Activated B cell treated with CpG ODN at 0.5 μM for 24 hours (primary cell): ENCODE data around the gene HOXD13. TPM values are rescaled to one million over a fixed set of nuclear protein-coding genes. Genes with fewer than 3 reads are reported as not detected.

Source experiments
- ATAC-seq: fragments of 200-7000 bp; cut with Tn5 transposase; one replicate; pipeline ENCODE4 v1.10.0; 2021; ENCODE audit warnings: low read depth, mild to moderate bottlenecking, moderate library complexity
- CTCF ChIA-PET: fragments of 350-600 bp; sonication (Branson Sonifier 250); formaldehyde crosslinking; loops from one replicate; lab custom pipeline; 2021; ENCODE audit warnings: antibody characterized with exemption; lab: Charles Lee
- POLR2A ChIA-PET: fragments of 350-600 bp; sonication (Branson Sonifier 250); formaldehyde crosslinking; loops from one replicate; lab custom pipeline; 2021; ENCODE audit warnings: antibody characterized with exemption; lab: Charles Lee
- DNase-seq: peaks from one replicate; pipeline ENCODE4 v3.0.0; 2022
- H3K27ac Mint-ChIP-seq: one replicate; pipeline ENCODE4 v1.8.0; 2020; ENCODE audit warnings: mixed read lengths
- H3K27me3 Mint-ChIP-seq: one replicate; pipeline ENCODE4 v1.8.0; 2021; ENCODE audit warnings: mixed read lengths
- H3K36me3 Mint-ChIP-seq: one replicate; pipeline ENCODE4 v1.8.0; 2021; ENCODE audit warnings: low read depth, mixed read lengths
- H3K4me1 Mint-ChIP-seq: one replicate; pipeline ENCODE4 v1.8.0; 2021; ENCODE audit warnings: mixed read lengths
- H3K4me3 Mint-ChIP-seq: one replicate; pipeline ENCODE4 v1.8.0; 2020; ENCODE audit warnings: mild to moderate bottlenecking, mixed read lengths
- H3K9me3 Mint-ChIP-seq: one replicate; pipeline ENCODE4 v1.8.0; 2020; ENCODE audit warnings: mixed read lengths
- intact Hi-C: fragments of 100-400 bp; cut with micrococcal nuclease; formaldehyde crosslinking; loops from one replicate; pipeline ENCODE4 v1.15.1; 2024
- total RNA-seq: library from RNA; stranded (reverse); gene quantifications from 2 replicates; pipeline ENCODE4 v1.2.3, GENCODE V29; 2022
- TF ChIP-seq, protein P1 (sequence below): fragments of 200-600 bp; IDR thresholded peaks from one replicate; pipeline ENCODE4 v1.8.0; 2022; ENCODE audit warnings: antibody characterized with exemption, mild to moderate bottlenecking

Gene HOXD13
- total RNA-seq, 1 donor from 2014 or later: not detected

DNA sequence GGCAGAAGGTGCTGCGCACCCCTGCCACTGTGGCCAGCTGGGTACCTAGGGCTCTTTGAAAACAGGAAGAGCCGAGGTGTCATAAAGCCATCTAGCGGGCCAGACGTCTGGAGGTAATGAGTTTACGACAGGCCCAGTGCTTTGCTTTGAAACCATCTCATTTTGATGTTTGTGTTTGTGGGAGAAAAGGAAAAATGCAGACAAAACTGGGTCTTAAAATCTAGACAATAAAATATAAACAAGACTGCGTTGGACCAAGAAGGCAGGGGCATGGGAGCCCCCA lies 33.2 kb downstream of the HOXD13 start:
- intact Hi-C loops: loop anchor here (2.0 to 5.0 kb wide), 2 partner anchors 37 to 1292 kb away; no protein-coding TSS in a partner anchor
- Mint-ChIP-seq H3K4me1 (peaks cover 24% of the 10 kb centered on the region), H3K36me3 (no peaks in the 10 kb centered on the region), H3K27ac (no peak overlapping the region), H3K27me3 (peaks cover 57% of the 10 kb centered on the region), H3K9me3 (no peaks in the 10 kb centered on the region), H3K4me3 (no peak overlapping the region)
- no peak for DNase-seq
- TF ChIP-seq, protein P1, sequence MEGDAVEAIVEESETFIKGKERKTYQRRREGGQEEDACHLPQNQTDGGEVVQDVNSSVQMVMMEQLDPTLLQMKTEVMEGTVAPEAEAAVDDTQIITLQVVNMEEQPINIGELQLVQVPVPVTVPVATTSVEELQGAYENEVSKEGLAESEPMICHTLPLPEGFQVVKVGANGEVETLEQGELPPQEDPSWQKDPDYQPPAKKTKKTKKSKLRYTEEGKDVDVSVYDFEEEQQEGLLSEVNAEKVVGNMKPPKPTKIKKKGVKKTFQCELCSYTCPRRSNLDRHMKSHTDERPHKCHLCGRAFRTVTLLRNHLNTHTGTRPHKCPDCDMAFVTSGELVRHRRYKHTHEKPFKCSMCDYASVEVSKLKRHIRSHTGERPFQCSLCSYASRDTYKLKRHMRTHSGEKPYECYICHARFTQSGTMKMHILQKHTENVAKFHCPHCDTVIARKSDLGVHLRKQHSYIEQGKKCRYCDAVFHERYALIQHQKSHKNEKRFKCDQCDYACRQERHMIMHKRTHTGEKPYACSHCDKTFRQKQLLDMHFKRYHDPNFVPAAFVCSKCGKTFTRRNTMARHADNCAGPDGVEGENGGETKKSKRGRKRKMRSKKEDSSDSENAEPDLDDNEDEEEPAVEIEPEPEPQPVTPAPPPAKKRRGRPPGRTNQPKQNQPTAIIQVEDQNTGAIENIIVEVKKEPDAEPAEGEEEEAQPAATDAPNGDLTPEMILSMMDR: no peak
- POLR2A ChIA-PET: no interaction called here
- no peak for ATAC-seq
- CTCF ChIA-PET: interaction anchor here (3.5 to 4.7 kb wide), 4 partner anchors 329 to 1023 kb away, joined by 24 to 94 read pairs (median 57); no protein-coding TSS in a partner anchor

DNA sequence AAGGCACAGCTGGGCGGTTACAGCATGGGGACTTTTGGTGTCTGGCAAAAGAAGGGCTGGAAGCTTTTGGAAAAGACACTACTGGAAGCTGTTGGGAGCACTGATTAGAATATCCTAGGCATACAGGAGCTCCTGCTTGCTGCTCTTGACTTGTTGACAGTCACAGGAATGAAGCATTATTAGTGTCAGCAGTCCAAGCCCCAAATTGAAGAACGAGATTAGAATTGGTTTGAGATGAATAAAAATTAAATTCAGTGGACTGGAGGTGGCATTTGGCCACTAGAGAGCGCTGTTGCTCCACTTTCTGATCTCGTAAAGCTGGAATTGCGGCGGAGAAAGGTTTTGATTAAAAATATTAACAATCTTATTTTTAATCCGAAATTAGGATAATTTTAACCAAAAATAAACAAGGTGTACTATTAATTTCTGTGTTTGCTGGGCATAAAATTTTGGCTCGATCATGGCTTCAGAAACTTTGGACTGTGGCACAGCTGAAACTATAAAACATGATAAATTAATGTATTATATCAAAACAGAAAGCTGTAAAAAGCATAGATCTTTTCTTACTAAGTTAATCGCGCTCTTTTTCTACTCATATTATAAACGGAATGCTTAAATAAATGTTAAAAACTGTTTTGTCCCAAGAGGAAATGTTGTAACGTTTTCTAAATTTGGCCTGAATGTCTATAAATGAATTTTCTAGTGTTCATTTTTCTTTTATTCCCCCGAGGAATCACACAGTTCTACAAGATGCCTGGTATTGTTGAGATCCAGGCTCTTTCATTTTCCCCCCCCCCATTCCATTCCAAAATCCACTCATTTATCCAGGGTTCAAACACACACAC lies 34.6 kb downstream of the HOXD13 start:
- ChIA-PET CTCF (interaction anchor here (0.5 to 4.7 kb wide), 26 partner anchors 9 to 1193 kb away, joined by 3 to 94 read pairs (median 4); no protein-coding TSS in a partner anchor), POLR2A (no interaction called here)
- Mint-ChIP-seq H3K27ac (no peak overlapping the region), H3K4me3 (no peak overlapping the region), H3K4me1 (peaks cover 32% of the 10 kb centered on the region), H3K9me3 (no peaks in the 10 kb centered on the region), H3K36me3 (no peaks in the 10 kb centered on the region), H3K27me3 (peaks cover 63% of the 10 kb centered on the region)
- ATAC-seq (no peak), DNase-seq (peak; percentile 42)
- TF ChIP-seq, protein P1: peak; percentile 61
- intact Hi-C loops: loop anchor here (1.0 to 5.0 kb wide), 9 partner anchors 36 to 1290 kb away; no protein-coding TSS in a partner anchor

DNA sequence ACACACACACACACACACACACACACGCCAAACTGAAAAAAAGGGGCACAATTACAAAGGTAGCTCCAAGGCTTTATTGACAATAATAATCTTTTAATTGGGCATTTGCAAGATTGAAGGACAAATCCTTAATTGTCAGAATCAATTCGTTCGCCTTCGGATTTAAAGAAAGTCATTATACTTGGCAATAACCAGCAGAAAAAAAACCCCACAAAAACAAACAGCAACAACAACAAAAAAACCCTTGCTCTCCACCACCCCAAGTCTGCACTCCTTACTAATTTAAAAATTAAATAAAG lies 35.2 kb downstream of the HOXD13 start:
- Mint-ChIP-seq H3K27me3 (peaks cover 66% of the 10 kb centered on the region), H3K27ac (no peak overlapping the region), H3K9me3 (no peaks in the 10 kb centered on the region), H3K4me3 (no peak overlapping the region), H3K36me3 (no peaks in the 10 kb centered on the region), H3K4me1 (peaks cover 34% of the 10 kb centered on the region)
- TF ChIP-seq, protein P1: no peak
- POLR2A ChIA-PET: no interaction called here
- intact Hi-C loops: loop anchor here (1.0 to 5.0 kb wide), 10 partner anchors 35 to 1635 kb away; no protein-coding TSS in a partner anchor
- DNase-seq: no peak
- ATAC-seq: no peak
- CTCF ChIA-PET: interaction anchor here (0.6 to 4.7 kb wide), 17 partner anchors 8 to 1192 kb away, joined by 3 to 94 read pairs (median 7); no protein-coding TSS in a partner anchor

DNA sequence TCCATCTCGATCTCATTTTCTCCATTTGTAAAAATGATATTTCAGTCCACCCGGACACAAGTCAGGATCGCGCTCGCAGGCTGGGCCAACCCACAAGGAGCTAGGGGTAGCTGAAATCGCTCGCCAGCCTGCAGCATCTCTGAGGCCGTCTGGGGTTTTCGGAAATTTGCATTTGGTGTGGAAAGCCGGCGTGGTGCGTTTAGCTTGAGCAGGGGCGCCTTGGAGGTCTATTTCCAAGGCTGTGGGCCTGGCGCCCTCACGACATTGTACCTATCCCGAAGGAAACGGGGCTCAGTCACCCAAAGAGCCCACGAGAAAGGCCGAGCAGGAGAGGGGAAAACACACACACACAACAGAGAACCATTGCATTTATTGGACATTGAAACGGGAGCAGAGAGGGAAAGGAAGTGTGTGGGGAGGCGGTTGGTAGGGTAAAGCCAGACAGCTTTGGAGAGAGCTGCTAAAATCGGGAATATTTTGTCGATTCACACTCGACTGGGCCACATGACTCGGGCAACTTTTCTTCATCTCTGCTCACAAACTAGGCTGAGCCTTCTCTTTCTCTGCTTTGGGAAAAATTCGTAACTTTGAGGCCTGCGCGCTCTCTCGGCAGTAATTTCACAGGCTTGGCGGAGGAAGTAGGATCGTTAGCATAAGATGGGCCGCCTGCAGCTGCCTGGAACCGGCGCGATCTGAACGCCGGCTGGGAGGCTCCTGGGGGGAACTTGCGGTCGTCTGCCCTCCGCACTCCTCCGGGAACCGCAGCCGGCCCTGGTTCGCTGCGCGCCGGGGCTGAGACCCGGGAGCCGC lies 35.9 kb downstream of the HOXD13 start:
- POLR2A ChIA-PET: no interaction called here
- H3K9me3 Mint-ChIP-seq: no peaks in the 10 kb centered on the region

More for the DNA sequence above, 35.9 kb downstream of the HOXD13 start:
- peaks cover 37% of the 10 kb centered on the region for H3K4me1 Mint-ChIP-seq
- peaks cover 71% of the 10 kb centered on the region for H3K27me3 Mint-ChIP-seq
- H3K4me3 Mint-ChIP-seq: peak overlapping the region; percentile 44
- intact Hi-C loops: loop anchor here (2.0 to 5.0 kb wide), 2 partner anchors 1289 to 1634 kb away; no protein-coding TSS in a partner anchor
- CTCF ChIA-PET: interaction anchor here (0.6 to 4.7 kb wide), 11 partner anchors 8 to 1037 kb away, joined by 3 to 94 read pairs (median 17); no protein-coding TSS in a partner anchor
- DNase-seq (no peak), ATAC-seq (no peak)
- H3K36me3 Mint-ChIP-seq: no peaks in the 10 kb centered on the region
- peak overlapping the region; percentile 30 for H3K27ac Mint-ChIP-seq
- TF ChIP-seq, protein P1: no peak
